ENCODE results near the gene TNS3. TPM values are rescaled to one million over a fixed set of nuclear protein-coding genes. Genes with fewer than 3 reads are reported as not detected.

TNS3 gene
- polyA plus RNA-seq, 6 donors from 2014 or later = 1.5 to 6.3 (median 4.8) TPM

DNA sequence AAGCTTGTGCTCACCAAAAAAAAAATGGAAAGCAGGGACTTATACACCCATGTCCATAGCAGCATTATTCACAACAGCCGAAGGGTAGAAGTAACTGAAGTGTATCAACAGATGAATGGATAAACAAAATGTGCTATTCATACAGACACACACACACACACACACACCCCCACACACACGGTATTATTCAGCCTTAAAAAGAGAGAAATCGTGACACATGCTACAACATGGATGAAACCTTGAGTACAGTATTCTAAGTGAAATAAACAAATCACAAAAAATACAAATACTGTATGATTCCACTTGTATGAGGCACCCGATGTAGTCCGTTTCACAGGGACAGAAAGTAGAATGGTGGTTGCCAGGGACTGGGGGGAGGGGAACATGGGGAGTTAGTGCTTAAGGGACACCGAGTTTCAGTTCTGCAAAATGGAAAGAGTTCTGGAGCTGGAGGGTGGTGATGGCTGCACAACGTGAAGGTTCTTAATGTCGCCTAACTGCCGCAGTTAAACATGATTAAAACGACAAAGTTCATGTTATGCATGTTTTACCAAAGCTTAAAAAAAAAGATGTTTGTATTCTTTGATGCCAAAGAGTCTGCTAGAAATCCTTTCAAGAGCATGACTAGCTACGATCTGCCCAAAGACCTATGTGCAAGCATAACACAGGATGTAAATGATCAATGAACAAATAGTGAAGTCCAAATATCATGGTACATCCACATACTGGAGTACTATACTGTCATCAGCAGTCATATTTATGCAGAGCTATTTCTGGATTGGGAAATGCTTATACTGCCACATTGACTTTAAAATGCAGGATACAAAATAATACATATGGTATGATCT lies 7.2 kb downstream of the TNS3 start:
- peak overlapping the region; percentile 59 to 88 (median 74) for H3K4me3 Mint-ChIP-seq

DNA sequence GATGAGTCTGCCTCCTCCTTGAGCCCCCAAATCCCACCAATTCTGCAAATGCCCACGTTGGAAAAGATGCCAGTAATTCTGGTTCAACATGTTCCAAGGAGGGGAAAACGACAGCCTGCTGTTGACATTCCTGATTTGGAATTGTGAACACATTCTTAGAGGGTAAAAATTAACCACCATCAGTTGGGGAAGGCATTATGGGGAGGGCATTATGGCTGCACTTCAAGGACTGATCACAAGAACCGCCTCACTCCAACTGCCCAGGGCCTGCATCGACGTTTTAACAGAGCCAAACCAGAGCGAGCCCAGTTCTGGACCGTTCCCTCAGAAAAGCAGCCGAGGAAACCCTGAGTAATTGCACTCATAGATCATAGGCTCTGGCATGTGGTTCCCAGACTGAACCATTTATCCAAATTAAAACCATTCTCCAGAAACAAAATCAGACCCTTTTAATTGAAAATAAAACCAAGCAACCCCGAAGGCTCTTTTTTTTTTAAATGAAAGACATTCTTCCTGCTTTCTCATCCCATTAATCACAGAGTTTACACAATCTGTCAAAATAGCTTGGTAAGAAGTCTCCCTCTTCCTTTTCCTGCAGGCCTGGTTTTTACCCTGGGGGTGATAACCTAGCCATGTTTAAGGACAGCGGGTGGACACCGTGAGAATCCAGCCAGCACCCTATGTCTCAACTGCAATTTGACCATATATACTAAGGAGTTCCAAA lies 8.0 kb downstream of the TNS3 start:
- ATAC-seq (ENCODE audit: low read depth in 2 of 2) = no peak

More for the DNA sequence above, 7.2 kb downstream of the TNS3 start:
- H3K9me3 Mint-ChIP-seq = peaks cover 0 to 3% (median 0%) of the 10 kb centered on the region in 7 donors
- peaks cover 76 to 93% (median 88%) of the 10 kb centered on the region in 3 donors for H3K4me1 Mint-ChIP-seq
- H3K27ac Mint-ChIP-seq = peak overlapping the region; percentile 59 to 90 (median 83)
- DNase-seq (peak; percentile 84), ATAC-seq (ENCODE audit: low read depth in 2 of 2) (peak; percentile 82 to 85)
- peaks cover 0 to 5% of the 10 kb centered on the region in 2 donors for H3K36me3 Mint-ChIP-seq
- no peaks in the 10 kb centered on the region for H3K27me3 Mint-ChIP-seq

DNA sequence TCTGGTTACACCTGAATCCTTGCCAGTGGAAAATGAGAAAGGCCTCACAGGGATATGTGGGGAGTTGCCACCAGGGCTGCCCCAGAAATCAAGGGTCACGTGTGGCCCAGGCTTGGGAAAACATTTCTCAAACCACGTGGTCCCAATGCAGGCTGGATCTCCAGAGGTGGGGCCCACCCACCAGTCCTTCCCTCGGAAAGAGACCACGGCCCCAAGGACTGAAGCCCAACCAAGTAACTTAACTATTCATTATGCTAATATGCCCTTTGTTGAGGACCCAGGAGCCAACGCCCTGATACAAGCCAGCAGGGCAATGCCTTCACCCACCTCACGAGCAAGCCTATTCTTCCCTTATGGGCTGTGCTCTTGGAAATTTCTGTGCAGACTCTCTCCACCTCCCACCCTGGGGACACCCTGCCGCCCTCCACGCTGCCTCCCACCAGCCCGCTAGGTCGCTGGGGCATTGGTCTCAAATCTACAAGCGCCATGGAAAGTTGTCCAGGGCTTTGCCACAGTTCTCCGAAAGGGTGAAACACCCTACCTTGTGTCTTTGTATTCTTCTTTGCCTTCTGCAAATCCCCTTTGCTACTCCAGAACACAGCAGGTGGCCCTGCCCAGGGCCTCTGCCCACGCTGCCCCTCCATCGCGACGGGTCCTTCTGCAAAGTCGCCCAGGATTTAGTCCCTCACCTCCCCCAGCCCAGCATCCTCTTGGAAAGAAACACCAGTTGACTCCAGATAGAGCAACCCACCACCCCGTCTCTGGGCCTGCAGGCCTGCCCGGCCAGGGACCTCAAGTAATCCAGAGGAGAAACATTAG lies 8.8 kb downstream of the TNS3 start:
- ATAC-seq (ENCODE audit: low read depth in 2 of 2) (no peak), DNase-seq (no peak)
- Mint-ChIP-seq H3K4me1 (peaks cover 73 to 87% (median 84%) of the 10 kb centered on the region in 3 donors), H3K27me3 (no peaks in the 10 kb centered on the region), H3K4me3 (peak overlapping the region in 7 of 8 donors; percentile 42 to 92 (median 80)), H3K9me3 (peaks cover 0 to 3% (median 0%) of the 10 kb centered on the region in 7 donors), H3K27ac (peak overlapping the region in 5 of 6 donors; percentile 49 to 80 (median 59)), H3K36me3 (peaks cover 0 to 5% of the 10 kb centered on the region in 2 donors)

More for the DNA sequence above, 8.0 kb downstream of the TNS3 start:
- H3K4me3 Mint-ChIP-seq = peak overlapping the region; percentile 59 to 88 (median 74)
- H3K27me3 Mint-ChIP-seq = no peaks in the 10 kb centered on the region
- H3K4me1 Mint-ChIP-seq = peaks cover 72 to 87% (median 81%) of the 10 kb centered on the region in 3 donors
- H3K36me3 Mint-ChIP-seq = peaks cover 0 to 5% of the 10 kb centered on the region in 2 donors
- DNase-seq = no peak
- H3K9me3 Mint-ChIP-seq = peaks cover 0 to 3% (median 0%) of the 10 kb centered on the region in 7 donors
- peak overlapping the region; percentile 59 to 90 (median 83) for H3K27ac Mint-ChIP-seq

DNA sequence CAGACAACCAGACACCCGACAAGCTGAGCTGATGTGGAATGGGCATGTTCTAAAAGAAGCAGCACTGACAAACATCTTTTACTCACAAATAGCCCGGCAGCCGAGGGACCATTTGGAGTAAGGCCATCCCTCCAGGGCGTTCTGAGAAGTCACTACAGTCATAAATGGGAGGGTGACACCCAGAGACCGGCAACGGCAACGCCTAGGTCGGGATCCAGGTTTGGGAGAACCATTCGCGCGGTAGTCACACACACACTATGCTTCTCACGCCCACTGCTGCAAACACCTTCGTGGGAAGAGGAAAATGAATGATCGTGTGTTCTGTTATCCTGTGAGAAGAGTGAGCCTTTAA lies 9.8 kb downstream of the TNS3 start:
- Mint-ChIP-seq H3K27me3 (no peaks in the 10 kb centered on the region), H3K36me3 (peaks cover 0 to 5% of the 10 kb centered on the region in 2 donors), H3K27ac (peak overlapping the region; percentile 81 to 89 (median 86)), H3K4me3 (peak overlapping the region; percentile 6 to 92 (median 78)), H3K9me3 (peaks cover 0 to 3% (median 0%) of the 10 kb centered on the region in 7 donors), H3K4me1 (peaks cover 74 to 87% (median 87%) of the 10 kb centered on the region in 3 donors)
- no peak for ATAC-seq (ENCODE audit: low read depth in 2 of 2)
- DNase-seq = no peak

DNA sequence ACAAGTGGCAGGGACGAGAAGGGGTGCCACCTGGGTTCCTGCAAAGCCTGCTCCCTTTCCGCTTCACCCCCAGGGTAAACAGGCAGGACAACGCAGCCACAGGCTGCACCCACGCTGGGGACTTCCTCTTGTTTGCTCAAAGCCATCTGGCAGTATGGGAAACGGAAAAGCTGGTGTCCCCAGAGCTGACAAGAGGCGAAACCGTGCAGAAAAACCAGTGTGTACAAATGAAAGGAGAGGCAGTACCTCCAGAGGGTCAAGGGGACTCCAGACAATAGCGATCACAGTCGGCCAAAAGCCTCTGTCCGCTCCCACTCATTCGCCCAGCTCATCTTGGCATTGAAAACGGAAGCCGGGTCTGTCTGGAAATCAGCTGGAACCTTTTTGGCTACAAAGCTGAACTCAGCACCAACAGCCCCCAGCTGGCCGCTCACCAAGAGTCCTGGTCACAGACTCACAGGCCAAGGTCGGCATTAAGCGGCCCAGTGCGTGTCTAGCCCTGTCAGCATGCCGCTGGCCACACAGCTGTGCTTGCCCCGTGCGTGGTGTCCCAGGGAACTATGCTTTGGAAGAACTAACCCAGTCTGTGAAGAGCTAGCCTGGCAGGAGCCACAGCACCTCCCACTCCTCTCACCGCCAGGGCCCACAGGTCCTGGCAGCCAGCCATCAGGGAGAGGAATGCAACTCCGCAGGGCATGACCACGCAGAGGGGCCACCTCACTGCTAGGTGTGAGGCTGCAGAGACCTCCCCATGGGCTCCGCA lies 10.4 kb downstream of the TNS3 start:
- DNase-seq (peak; percentile 47), ATAC-seq (ENCODE audit: low read depth in 2 of 2) (peak; percentile 38 to 44)
- H3K4me1 Mint-ChIP-seq = peaks cover 72 to 87% (median 85%) of the 10 kb centered on the region in 3 donors
- H3K4me3 Mint-ChIP-seq = peak overlapping the region; percentile 65 to 92 (median 78)
- no peaks in the 10 kb centered on the region for H3K27me3 Mint-ChIP-seq
- H3K9me3 Mint-ChIP-seq = peaks cover 0 to 3% (median 0%) of the 10 kb centered on the region in 7 donors
- peak overlapping the region; percentile 81 to 89 (median 86) for H3K27ac Mint-ChIP-seq
- H3K36me3 Mint-ChIP-seq = peaks cover 0 to 5% of the 10 kb centered on the region in 2 donors

DNA sequence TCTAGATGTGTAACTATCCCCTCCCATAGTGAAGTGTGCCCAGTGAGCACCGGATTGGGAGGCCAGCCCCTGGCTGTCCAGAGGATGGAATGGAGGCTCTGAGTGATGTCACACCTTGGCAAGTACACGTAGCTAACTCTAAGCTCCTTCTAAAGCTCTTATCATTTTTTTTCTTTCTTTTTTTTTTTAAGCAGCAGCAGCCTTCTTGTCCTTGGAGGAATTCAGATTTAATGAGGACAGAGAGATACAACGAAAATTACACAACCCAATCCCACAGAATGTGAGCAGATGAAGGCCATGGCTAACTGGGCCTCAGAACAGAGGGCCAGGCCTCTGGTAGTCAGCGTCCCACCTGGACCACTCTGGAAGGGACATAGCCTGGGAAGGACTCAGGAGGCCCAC lies 11.3 kb downstream of the TNS3 start:
- Mint-ChIP-seq H3K4me1 (peaks cover 67 to 83% (median 76%) of the 10 kb centered on the region in 3 donors), H3K36me3 (peaks cover 0 to 5% of the 10 kb centered on the region in 2 donors), H3K4me3 (peak overlapping the region; percentile 44 to 92 (median 72)), H3K9me3 (no peaks in the 10 kb centered on the region), H3K27ac (peak overlapping the region in 5 of 6 donors; percentile 40 to 89 (median 81)), H3K27me3 (no peaks in the 10 kb centered on the region)
- ATAC-seq (ENCODE audit: low read depth in 2 of 2) = no peak
- DNase-seq = no peak

DNA sequence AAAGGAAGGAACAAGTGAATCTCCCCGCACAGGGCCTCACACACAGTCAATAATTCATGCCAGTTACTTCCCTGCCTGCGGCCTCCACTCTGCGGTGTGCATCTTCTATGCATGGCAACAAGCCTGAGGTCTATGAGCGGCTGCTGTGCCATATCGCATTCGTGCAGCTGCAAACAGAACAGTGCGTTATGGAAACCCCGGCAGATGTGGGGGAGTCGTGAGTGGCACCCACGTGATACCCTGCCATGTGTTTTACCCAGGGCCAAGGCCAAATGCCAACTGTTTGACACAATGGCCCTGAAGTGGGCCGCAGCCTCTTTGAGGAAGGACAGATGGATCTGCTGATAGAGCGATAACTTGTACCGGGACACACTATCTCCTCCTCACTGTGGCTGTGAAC lies 13.4 kb downstream of the TNS3 start:
- Mint-ChIP-seq H3K4me3 (peak overlapping the region in 5 of 8 donors; percentile 45 to 77 (median 69)), H3K27me3 (no peaks in the 10 kb centered on the region), H3K4me1 (peaks cover 54 to 65% (median 56%) of the 10 kb centered on the region in 3 donors), H3K9me3 (no peaks in the 10 kb centered on the region), H3K36me3 (no peaks in the 10 kb centered on the region), H3K27ac (peak overlapping the region; percentile 50 to 96 (median 82))
- DNase-seq (peak; percentile 54), ATAC-seq (ENCODE audit: low read depth in 2 of 2) (peak; percentile 78 to 80)

DNA sequence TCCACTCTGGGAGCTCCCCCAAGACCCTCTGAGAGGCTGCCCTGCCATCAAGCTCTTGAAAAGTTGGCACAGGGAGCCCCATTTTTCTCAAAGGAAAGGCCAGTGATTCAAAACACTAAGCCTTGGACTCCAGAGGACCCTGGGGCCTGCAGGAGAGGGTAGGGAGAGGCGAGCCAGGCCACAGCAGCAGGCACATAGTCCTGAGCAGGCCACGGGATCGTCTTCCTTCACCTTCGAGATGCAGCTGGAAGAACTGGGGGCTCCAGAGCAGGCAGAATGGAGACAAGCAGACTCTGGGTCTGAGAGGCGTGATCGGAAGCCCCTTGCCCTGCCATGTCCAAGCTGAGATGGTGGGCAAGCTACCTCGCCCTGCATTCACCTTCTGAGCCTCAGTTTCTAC lies 13.9 kb downstream of the TNS3 start:
- no peaks in the 10 kb centered on the region for H3K27me3 Mint-ChIP-seq
- H3K4me1 Mint-ChIP-seq = peaks cover 53 to 65% (median 55%) of the 10 kb centered on the region in 3 donors
- H3K27ac Mint-ChIP-seq = peak overlapping the region in 5 of 6 donors; percentile 64 to 96 (median 84)
- ATAC-seq (ENCODE audit: low read depth in 2 of 2) (no peak), DNase-seq (no peak)
- H3K36me3 Mint-ChIP-seq = no peaks in the 10 kb centered on the region
- H3K4me3 Mint-ChIP-seq = peak overlapping the region in 6 of 8 donors; percentile 15 to 74 (median 44)
- no peaks in the 10 kb centered on the region for H3K9me3 Mint-ChIP-seq

DNA sequence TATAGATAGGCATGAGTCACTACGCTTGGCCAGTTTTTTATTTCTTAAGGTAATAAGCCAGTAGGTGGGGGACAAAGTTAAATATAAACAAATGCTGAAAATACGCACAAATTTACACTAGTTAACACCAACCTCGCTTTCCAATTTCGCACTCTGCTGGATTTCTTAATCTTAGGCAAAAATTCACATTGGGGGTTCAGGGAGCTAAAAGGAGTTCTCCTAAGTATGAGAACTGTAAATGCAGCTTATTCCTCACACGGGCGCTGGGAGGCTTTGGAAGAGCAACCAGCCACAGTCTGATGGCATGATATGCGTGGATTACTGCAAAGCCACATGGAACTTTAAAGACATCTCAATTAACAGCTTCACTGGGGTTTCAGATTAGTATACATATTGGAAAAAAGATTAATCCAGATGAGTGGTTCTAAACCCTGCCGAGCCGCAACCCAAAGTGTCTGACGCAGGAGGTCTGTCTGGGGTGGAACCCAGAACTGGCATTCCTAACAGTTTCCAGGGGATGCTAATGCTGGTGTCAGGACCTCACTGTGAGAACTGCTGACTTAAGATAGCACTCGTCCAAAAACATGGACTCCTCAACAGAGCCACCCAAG lies 16.2 kb downstream of the TNS3 start:
- Mint-ChIP-seq H3K4me3 (peak overlapping the region in 1 of 8 donors; percentile 25), H3K4me1 (peaks cover 32 to 44% (median 35%) of the 10 kb centered on the region in 3 donors), H3K27me3 (no peaks in the 10 kb centered on the region), H3K27ac (no peak overlapping the region), H3K9me3 (no peaks in the 10 kb centered on the region), H3K36me3 (no peaks in the 10 kb centered on the region)
- DNase-seq (no peak), ATAC-seq (ENCODE audit: low read depth in 2 of 2) (no peak)

DNA sequence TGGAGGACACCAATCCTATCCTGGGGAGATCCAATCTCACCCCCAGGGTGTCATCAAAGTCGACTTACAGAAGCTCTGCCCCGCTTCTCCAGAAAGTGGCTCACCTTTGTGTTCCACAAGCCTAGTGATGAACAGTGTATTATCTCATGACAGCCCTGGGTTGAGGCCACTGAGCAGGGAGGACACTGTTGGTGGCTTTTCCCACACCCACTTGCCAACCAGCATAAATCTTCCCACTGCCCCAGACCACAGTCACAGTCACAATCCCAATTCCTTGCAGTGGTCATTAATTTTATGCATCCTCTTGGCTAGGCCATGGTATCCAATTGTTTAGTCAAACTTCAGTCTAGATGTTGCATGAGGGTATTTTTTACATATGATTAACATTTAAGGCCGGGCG lies 18.4 kb downstream of the TNS3 start:
- peak overlapping the region in 1 of 6 donors; percentile 68 for H3K27ac Mint-ChIP-seq
- no peak for ATAC-seq (ENCODE audit: low read depth in 2 of 2)
- peaks cover 35 to 43% (median 37%) of the 10 kb centered on the region in 3 donors for H3K4me1 Mint-ChIP-seq
- H3K4me3 Mint-ChIP-seq = no peak overlapping the region
- DNase-seq = no peak
- H3K36me3 Mint-ChIP-seq = peaks cover 0 to 10% of the 10 kb centered on the region in 2 donors
- H3K9me3 Mint-ChIP-seq = no peaks in the 10 kb centered on the region
- no peaks in the 10 kb centered on the region for H3K27me3 Mint-ChIP-seq

DNA sequence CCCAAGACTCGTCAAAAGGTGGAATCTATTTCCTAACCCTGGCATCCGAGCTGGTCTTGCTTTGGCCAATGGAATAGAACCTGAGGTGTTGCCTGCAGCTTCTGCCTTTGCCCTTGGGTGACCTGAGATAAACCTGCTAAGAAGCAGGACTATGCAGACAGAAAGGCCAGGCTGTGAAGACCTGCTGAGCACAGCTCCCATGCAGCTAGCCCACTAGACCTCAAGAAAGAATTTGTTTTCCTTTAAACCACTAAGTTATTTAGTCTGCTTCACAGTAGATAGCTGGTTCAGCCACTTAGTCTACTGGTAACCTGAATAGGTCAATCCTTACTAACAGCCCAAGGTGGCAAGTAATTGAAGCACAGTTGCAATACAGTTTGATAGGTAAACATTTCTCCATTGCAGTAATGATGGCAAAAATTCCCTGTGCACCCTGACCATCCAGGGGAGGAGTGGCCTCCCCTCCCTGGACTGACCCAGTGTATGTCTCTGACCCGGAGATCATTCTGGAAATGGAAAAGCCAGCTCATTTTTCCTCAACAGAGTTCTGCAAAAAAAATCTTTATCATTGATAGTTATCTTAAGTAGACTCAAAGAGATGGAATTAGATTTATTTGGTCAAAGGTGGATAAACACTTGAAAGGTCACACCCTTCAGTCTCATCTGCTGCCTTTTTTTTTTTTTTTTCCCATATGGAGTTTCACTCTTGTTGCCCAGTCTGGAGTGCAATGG lies 20.0 kb downstream of the TNS3 start:
- H3K4me1 Mint-ChIP-seq = peaks cover 19 to 26% (median 24%) of the 10 kb centered on the region in 3 donors
- H3K36me3 Mint-ChIP-seq = peaks cover 0 to 10% of the 10 kb centered on the region in 2 donors

More for the DNA sequence above, 20.0 kb downstream of the TNS3 start:
- H3K27ac Mint-ChIP-seq = peak overlapping the region in 1 of 6 donors; percentile 21
- H3K4me3 Mint-ChIP-seq = no peak overlapping the region
- H3K27me3 Mint-ChIP-seq = no peaks in the 10 kb centered on the region
- no peak for ATAC-seq (ENCODE audit: low read depth in 2 of 2)
- no peaks in the 10 kb centered on the region for H3K9me3 Mint-ChIP-seq
- DNase-seq = no peak

Data from naive B cell (primary cell).